SKM-1 treated with dmso at 0.1 percent for 144 hours (cell line): Measurements from ENCODE around the gene TMEM158.
A peak's percentile ranks its signal among the peaks of the same experiment; 100 is the strongest.

Source experiments
- DNase-seq: peaks from one replicate; lab custom pipeline; 2025; ENCODE audit not compliant: unreplicated experiment; lab: John Stamatoyannopoulos, UW

Gene TMEM158

DNA sequence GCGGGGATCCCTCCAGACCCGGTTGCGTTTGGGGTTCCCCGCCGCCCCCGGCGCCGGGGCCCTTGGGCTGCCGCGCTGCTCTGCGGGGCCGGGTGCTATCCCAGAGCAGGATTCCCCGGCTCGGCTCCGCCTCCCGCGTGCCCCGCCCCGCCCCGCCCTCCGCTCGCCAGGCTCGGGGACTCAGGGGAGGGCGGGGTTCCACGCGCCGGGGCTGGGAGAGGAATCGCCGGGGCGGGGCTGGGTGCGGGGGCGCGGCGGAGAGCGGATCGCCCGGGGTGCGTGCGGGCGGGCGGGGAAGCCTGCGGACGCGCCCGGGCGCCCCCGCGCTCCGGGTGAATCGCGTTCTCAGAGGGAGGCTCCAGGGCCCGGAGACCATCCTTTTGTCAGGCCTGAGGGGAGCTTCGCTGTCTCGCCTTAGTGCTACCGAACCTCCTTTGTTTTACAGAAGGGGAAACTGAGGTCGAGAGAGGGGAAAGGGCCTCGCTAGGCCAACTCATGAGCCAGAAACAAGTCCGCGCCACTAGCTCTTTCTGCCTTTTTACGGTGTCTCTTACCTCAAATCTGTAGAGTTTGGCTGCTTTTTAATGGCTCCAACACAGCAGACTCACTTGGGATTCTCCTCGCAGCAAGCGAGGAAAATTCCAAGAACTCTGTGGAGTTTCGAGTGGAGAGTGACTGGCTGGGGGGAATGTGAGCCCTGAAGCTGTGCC, at the start of gene TMEM158:
TSS of gene TMEM158 (minus strand) at position 82 of the 710 bp plus-strand sequence. CDS start 260 bp downstream, outside the sequence.
- peak; percentile 30 for DNase-seq

DNA sequence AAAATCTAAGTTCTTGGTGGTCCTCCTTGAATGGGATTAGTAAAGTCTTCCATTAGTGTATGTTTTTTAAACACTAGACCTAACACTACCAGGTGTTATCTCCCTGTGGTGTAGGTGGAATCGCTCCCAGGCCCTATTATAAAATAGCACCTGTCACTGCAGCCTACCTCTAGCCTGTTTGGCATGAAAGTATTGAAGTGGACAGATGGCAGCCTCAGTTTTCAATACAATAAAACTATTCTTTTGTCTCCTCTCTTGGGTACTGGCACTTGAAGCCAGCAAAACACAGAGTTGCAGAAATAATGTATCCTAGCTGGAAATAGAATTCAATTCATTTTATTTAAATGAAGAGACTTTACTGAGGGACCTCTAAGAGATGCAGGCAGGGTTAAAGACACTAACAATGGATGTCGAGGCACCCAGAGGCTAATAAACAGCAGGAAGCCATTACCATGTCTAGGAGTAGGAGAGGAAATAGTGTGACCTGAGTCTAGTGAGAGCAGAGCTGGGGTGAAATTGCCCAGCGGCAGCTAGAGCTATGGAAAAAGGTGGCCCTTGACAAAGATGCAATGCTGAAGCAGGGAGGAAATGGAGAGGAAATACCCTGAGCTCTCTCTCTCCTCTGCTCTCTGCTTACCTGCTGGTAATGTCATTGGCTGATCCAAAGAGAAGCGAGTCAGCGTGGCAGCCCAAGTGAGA, 49.1 kb upstream of the TMEM158 start:
- DNase-seq, result no peak

DNA sequence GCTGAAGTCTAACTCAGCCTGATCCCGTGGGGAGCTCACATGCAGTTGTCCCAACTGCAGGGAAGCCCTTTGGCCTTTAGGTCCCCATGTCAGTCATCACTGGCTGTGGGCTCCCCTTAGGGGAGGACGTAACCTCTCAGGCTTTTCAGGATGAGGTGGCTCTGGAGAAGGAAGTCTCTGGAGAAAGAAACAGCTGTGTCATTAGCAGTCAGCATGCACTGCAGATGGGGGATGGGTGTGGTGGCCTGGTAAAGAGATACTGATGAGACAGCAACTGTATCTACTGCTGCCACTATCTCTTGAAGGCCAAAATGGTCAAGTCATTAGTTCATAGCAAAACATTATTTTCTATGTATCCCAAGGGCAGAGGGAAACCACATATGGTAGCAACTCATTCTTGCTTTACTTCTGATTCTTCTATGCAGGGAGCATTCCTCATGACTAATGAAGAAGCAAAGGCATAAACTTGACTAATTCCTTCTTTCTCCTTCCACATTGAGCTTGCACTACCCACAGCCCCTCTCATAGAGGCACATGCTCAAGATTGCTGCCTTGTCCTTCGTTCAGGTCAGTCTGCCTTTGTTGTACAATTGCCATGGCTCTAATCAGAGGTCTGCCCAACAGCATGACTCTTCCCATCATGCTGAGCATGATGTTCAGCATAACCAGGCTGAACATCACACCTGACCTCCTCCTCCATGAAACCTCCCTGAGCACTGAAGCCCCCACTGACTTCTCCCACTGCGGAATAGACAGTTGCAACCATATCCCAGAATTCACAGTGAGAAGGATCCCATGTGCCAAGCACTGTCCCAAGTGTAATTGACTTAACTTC, 47.8 kb upstream of the TMEM158 start:
- DNase-seq, result no peak

DNA sequence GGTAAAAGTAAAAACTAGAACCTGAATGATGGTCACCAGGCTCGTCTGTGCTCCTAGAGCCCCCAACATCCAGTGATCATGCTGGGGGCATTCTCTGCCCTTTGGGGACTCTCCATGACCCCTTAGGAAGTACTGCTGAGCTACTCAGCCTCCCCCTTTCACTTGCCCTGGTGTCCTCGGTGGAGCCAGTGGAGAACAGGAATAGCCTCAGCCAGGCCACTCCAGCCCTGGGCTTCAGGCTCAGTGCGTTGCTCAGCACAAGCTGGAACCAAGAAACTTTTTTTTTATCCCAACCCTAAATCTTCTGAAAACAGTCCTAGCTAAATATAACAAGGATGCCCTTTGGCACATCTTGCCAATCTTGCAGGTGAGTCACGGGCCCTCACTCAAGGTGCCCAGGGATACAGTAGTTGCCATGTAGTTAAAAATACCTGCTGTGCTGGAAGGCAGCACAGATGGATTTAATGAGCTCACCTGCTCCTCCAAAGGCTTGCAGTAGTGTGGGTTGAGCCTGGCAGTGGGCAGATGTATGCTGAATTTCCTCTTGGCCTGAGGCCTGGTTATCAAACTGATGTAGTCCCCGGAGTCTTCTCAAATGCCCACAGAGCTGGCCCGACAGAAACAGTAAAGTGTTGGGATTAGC, 46.9 kb upstream of the TMEM158 start:
- DNase-seq, result no peak

DNA sequence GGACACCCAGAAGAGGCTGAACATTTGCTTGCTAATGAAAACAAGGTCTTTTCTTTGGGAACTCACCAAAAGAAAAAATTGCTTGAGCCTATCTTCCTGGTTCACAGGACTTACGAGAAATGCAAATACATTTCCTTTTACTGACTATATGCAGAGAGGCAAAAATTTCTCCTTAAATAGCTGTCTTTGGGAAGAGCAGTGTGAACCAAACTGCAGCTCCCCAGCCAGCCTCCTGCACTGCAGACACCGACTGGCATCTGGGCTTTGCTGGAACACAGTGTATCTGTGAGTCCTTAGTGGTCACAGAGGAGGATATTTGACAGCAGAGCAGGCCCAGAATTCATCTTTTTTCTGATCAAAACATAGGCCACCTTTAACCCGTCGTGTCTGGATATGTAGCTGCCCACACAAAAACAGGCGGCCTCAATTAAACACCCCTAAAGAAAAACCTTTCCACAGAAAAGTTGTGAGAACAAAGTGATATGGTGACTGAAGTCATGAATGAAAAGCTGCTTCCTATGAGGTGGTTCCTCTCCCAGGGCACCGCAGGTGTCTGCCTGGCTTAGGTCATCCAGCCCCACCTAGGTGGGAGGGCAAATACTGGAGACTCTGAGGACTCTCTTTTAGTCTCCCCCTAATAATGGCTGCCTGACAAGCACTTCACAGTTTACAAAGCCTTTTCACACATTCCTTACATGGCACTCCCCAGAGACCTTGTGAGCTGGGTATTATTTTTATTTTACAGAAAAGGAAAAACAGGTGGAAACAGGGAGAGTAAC, 46.1 kb upstream of the TMEM158 start:
- no peak for DNase-seq

DNA sequence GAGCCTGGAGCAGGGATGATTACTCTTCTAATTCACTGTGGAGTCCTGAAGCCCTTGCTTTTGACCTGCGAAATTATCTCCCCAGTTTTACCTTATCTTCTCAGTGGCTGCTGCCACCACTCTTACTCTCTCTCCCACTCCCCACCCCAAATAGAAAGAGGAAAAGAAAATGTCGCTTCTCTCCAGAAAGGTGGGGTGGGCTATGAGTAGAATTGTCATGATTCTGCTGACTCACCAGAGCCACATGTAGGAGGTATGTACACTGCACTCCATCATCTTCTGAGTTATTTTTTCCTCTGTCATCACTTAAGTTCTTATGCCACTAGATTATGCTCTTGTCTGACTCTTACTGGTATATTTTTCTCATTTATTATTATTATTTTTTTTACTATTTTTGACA, 43.9 kb upstream of the TMEM158 start:
- no peak for DNase-seq

DNA sequence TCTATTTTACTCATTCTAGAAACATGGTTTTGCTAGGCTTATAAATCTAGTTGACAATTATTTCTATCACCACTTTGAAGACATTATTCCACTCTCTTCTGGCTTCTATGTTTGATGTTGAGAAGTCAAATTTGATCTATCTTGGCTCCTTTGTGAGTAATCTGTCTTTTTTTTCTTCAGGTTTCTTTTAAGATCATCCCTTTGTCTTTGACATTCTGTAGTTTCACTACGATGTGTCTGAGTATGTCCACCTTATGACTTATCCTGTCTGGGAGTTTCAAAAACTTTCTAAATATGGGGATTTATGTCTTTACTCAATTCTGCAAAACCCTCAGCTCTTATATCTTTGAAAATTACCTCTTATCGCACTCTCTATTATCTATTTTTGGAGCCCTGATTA, 41.0 kb upstream of the TMEM158 start:
- DNase-seq, result no peak

DNA sequence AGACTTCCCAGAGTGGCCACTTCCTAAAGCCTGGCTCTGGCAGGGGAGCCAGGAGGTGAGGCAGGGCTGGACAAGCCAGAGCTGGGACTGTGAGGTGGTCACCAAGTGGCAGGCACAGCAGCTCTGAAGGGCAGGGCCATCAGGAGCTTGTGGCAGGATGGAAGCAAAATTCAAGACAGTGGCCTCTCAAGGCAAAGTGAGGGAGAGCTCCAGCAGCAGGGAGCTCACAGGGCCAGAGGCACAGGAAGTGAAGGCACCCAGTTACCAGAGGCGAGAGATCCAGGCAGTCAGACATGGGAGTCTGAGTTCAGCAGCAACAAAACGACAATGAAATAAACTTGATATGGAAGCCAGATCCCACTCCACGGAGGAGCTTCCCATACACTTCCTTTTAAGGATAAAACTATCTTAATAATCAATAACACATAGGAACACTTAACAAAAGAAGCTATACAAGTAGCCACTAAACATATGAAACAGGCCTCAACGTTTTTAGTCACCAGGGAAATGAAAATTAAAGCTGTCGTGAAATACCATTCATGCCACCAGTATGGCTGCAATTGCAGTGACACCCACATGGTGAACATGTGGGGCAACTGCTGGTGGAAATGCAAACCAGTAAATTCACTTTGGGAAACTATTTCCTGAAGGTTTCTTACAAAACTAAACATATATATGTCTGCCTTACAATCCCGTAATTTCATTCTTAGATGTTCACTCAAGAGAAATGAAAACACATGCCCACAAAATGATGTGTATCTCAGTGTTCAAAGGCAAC, 35.4 kb upstream of the TMEM158 start:
- no peak for DNase-seq

DNA sequence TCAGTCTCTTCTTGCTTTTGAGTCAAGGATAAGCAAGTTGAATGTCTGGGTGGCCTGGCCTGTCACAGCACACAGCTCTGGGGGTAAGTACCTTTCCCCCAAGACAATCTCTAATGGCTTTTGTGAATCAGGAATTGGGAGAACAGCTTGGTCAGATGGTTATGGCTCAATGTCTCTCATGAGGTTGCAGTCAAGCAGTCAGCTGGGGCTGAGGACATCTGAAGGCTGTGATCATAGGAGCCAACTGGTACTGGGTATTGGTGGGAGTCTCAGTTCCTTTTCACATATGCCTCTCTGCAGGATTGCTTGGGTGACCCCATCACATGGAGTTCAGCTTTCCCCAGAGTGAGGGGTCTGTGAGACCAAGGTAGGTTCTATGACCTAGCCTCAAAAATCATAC, 33.0 kb upstream of the TMEM158 start:
- no peak for DNase-seq

DNA sequence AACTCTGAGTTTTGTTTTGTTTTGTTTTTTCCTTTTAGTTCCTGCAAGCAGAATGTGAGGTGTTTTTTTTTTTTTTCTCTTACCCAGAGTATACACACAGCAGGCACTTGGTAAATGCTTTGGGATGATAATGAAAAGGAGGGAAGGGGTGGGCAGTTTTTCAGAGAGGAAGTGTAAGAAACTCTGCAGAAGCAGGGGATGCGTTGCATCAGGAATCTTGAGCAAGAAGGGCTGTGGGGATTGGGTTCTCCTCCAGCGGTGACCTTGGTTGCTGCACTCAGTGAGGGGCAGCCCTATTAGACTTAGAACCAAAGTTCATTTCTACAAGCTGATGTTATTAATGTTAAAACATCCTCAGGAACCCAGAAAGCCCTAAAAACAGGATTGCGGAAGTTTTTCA, 32.2 kb upstream of the TMEM158 start:
- peak; percentile 76 for DNase-seq

DNA sequence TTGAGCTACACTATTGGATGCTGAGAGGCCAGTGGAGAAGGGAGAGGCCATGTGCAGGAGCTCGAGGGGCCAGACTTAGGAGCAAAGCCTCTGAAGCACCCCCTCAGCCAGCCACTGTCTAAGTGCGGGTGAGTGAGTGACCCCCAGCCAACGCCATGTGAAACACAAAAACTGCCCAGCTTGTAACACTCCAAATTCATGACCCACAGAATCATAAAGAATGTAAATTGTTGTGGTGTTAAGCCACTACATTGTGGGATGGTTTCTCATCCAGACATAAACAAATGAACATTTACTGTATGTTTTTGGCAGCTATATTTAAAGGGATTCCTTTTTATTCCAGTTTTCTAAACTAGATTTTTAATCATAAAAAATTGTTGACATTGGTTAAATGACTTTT, 27.2 kb upstream of the TMEM158 start:
- no peak for DNase-seq

DNA sequence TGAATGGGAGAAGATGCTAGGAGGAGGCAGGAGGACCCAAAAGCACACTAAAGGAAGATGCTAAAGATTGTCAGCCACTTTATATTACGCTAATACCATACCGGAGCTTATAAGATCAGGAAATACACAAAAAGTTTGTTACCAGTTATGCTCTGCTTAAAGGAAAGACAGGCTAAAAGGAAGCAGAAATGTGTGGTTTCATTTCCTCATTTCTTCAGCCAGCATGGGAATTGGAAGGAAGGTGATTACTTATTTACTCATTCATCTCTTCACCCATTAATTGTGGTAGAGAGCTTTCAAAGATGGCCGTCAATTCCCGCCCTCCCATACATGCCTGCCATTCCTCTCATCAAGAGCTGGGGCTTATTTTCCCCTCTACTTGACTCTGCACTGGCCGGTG, 26.7 kb upstream of the TMEM158 start:
- DNase-seq, result peak; percentile 30

DNA sequence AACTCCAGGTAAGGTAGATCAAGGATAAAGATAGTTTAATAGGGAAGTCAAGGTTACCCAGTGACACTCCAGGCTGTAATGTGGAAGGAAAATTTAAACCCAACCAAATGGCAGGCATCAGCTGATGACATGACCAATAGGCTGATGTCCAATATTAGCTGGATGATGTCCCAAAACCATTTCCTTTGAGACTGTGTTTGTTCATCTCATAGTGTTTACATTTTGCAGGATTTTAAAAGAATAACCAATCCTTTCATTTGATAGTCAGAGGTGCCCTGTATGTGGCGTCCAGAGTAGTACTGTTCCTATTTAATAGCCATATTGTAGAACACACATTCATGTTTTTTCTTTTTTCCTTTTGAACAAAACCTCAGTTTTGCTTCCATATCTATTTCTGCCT, 23.3 kb upstream of the TMEM158 start:
- no peak for DNase-seq

DNA sequence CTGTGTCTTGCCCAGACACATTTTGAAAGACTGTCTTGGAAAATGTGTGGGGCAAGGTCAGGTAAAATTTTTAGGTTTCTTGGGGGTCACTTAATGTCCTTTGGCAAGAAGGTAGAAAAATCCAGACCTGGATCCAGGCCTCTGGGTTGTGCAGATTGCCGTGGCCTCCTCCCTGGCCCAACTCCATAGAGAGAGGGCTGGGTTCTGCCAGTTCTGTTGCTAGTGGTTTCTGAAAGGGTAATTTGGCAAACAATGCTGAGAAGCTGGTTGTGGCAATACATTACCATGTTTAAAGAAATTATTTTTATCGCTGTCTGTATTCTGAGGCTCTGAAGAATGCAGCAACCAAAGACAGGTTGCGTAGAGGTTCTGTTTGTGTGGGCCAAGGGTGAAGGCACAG, 20.2 kb upstream of the TMEM158 start:
- no peak for DNase-seq

DNA sequence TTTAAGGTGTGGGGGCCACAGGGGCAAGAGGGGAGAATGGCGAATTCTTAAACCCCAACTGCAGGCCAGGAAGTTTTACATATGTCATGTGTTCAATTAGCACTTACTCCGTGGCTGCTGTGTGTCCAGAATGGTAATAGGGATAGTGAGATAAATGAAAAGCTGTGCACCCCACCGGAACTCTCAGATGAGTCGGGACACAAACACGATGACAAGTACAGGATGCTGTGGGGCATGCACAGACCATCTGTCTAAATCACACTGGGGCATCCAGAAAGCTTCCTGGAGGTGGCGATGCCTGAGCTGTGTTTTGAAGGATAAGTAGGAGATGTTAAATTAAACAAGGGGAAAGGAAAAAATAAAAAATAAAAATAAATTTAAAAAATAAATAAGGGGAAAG, 18.3 kb upstream of the TMEM158 start:
- no peak for DNase-seq

DNA sequence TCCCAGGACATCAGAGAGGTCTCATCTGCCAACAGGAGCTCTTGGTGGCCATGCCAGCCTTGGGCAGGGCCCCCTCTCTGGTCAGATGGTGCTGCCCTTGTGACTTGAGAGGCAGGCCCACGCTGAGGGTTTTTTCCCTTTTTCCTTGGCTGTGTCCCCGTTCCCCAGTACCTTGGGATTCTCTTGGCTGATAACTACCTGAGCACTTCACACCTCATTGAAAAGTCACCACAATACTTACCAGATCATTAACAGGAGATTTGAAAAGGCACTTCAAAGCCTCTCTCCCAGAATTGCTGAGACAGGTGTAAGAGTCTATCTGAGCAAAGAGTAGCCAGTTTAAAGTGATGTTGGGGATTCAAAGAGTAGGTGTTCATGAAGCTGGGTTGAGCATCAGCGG, 15.1 kb upstream of the TMEM158 start:
- DNase-seq, result no peak

DNA sequence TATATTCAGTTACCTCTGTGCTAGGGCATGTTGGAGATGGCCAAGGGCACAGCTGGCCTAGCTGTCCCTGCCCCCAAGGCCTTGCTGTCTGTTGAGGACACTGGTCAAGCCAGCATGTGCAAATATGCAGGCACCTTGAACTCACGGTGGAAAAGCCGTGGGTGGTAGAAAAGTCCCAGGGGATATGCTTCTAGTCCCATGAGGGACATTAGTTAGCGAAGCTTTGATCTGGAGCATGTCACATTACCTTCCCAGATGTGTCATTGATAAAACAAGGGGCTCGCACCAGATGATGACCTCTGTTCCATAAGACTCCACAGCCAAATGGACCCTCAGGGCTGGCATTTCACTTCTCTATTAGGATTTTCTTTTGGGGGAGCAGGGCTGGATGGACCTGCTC, 14.2 kb upstream of the TMEM158 start:
- no peak for DNase-seq

DNA sequence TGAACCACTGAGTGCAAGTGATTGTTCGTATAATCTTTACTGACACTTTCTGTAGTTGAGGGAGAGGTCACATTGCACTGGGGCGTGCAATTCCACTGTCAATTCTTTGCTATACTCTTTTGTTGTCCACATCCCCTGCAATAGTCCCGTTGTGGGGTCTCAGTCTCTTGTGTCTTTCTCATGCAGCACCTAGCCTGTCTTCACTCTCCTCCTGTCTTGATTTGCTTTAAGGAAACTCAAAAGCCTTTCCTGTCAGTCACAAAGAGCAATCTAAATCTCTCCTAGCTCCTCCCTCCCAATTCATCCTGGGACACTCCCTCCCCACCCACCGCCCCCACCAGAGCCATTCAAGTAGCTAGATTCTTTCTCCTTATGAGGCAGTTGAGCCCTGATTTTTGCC, 13.2 kb upstream of the TMEM158 start:
- no peak for DNase-seq

DNA sequence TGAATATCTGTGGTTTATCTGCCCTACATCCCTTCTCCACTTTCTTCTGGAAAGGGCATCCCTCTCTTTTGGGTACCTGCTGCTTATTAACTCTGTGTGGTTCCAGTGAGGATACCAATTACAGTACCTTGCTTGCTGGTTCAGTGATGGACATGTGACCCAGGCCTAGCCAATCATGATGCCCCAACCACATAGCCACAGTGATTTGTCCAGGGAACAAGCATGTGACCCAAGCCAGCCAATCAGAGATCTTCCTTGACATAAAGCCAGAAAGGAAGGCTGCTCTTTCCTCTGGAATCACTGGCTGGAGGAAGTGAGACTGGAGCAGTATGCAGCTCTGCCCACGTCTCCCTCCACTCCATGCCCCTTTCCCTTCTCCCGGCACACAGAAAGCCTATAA, 10.9 kb upstream of the TMEM158 start:
- DNase-seq, result no peak

DNA sequence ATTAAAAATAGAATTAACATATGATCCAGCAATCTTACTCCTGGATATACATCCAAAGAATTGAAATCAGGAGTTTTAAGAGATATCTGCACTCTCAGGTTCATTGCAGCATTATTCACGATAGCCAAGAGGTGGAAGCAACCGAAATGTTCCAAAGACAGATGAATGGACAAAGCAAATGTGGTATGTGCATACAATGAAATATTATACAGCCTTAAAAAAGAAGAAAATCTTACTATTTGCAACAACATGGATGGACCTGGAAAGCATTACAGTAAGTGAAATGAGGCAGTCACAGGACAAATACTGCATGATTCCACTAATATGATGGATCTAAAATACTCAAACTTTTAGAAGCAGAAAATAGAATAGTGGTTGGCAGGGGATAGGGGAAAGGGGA, 9.3 kb upstream of the TMEM158 start:
- no peak for DNase-seq
